D721Med (cell line): ENCODE results near the gene C3orf18.

ENCODE experiments used
- DNase-seq: peaks from one replicate; pipeline ENCODE4 v3.0.0; 2011; ENCODE audit warnings: low spot score; ENCODE audit not compliant: insufficient read length
- FAIRE-seq: peaks from 2 replicates; lab custom pipeline; 2011; peaks lifted over from hg19 to GRCh38; lab: Jason Lieb, UNC
- TF ChIP-seq, protein P1 (sequence below): IDR thresholded peaks from 2 replicates; pipeline ENCODE4 v1.5.1; 2012; ENCODE audit warnings: mild to moderate bottlenecking, control low read depth; ENCODE audit not compliant: insufficient read depth; ENCODE audit errors: missing control alignments

The C3orf18 gene

DNA sequence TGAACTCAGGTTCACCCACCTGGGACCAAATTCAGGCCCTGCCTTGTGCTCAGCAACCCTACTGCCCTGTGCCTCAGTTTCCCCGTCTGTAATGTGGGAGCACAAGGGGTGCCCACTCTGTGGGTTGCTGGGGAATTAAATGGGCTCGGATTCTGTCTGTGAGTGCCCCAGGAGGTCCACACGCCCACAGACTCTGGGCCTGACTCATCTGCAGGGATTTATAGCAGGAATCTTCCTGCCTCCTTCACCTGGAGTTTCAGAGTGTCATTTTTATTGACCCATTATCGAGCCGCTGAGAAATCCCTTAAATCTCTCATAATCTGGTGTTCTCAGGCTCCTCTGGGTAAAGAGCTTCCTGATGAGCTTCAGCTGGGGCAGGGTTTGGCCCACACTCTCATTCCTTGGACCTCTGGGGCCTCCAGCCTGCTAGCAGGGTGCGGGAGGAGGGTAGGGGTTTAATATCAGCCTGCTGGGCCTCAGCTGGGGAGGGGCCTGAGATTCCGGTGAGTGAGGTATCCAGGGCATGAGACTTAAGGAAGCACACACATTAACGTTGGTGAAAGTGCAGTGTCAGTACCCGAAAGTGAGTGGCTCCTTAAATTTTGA, 16.4 kb downstream of the C3orf18 start:
- DNase-seq (no peak), FAIRE-seq (no peak)
- TF ChIP-seq, protein P1, sequence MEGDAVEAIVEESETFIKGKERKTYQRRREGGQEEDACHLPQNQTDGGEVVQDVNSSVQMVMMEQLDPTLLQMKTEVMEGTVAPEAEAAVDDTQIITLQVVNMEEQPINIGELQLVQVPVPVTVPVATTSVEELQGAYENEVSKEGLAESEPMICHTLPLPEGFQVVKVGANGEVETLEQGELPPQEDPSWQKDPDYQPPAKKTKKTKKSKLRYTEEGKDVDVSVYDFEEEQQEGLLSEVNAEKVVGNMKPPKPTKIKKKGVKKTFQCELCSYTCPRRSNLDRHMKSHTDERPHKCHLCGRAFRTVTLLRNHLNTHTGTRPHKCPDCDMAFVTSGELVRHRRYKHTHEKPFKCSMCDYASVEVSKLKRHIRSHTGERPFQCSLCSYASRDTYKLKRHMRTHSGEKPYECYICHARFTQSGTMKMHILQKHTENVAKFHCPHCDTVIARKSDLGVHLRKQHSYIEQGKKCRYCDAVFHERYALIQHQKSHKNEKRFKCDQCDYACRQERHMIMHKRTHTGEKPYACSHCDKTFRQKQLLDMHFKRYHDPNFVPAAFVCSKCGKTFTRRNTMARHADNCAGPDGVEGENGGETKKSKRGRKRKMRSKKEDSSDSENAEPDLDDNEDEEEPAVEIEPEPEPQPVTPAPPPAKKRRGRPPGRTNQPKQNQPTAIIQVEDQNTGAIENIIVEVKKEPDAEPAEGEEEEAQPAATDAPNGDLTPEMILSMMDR: no peak

DNA sequence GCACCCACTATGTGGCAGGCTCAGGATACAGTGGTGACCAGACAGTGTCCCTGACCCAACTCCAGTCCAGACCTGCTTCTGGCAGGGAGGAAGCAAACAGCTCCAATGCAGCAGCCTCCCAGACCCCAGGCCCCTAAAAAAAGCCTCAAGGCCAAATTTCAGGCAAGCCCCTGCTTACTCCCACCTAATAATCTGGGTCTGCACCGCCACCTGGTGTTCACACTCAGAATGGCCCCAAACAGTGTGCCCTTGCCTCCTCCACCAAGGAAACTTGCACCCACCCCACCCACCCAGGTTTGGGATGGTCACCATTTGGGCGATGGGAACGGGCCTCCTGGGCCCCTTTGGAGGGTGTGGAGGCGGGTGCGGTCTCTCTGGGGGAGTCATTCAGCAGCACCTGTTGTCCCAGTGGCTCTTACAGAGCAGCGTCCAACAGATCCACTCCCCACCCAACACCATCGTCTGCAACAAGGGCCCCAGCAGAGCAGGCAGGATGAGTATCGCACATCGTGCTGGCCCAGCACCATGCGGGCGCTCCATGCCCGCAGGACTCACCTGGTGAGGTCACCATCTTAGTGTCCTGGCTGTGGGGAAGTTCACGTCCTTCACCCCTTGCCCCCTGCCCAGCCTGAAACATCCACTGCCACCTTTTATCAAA, 17.3 kb downstream of the C3orf18 start:
- DNase-seq (peak; percentile 81), FAIRE-seq (no peak)
- TF ChIP-seq, protein P1: peak; percentile 70

DNA sequence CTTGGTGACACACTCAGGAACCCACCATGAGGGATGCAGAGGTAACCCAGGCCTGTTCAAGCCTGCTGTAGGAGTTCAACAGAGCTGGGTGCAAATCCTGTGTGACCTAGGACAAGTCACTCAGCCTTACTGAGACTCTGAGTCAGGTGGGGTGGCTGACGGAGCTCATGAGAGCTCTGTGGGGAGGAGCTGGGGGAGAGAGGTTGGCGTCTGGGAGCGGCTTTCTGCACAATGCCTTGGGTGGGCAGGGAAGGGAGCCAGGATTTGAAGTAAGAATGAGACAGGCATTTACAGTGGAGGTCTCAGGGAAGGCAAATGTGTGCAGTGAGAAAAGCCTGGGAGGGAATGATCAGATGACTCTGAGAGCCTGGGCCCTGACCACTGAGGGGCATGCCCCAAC, 18.3 kb downstream of the C3orf18 start:
- TF ChIP-seq, protein P1: no peak
- FAIRE-seq (no peak), DNase-seq (no peak)

DNA sequence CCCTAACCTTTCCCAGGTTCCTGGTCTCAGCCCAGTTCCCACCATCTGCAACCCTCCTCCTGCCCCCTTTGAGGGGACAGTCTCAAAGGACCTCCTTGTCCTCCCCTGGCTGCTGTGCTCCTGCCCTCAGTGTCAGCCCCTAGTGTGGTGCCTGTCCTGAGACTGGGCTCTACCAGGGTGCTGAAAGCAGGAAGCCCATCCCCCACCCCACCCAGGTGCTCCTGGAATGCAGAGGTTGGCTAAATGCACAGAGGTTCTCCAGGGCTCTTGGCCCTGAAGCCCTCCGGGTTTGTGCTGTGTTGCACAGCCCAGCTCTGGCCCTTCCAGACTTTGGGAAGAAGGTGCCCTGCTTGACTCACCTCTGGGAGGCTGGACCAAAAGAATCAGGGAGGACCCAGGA, 21.8 kb downstream of the C3orf18 start:
- FAIRE-seq (no peak), DNase-seq (no peak)
- TF ChIP-seq, protein P1: no peak

DNA sequence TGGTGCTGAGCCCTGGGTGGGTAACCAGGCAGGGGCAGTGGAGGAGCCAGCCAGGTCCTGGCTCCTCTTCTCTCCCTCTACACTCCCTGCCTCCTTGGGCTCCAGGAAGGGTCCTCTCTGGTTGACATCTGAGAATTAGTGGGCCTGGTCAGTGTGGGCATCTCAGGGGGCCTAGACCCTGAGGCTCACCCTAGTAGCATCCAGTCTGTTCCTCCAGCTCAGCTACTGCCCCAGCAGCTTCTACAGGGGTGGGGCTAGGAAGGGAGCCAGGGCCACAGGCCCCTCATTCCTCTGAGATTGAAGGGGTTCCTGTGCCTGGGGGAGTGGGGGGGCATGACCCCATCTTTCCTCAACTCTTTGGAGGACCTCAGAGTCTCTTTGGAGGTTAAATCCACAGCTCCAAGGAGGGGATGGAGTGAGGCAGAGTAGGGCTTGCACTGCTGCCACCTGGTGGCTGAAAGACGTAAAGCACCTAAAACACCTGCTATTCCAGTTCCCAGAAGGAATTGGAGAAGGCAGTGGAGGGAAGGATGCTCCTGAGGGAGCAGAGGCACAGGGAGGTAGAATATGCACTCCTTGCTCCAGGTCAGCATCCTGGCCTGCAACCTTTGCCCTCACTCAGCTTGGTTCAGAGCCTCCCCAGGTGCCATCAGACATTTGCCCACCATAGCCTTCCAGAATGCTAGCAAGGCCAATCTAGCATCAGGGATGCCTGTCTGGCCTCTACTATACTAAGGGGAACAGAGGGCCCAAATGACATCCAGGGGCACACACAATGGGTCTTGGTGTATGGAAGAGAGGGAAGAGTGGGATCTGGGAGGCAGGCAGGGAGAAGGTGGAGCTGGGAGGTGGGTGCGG, 25.1 kb downstream of the C3orf18 start:
- FAIRE-seq (peak; percentile 68), DNase-seq (peak; percentile 99)
- TF ChIP-seq, protein P1: peak; percentile 95

DNA sequence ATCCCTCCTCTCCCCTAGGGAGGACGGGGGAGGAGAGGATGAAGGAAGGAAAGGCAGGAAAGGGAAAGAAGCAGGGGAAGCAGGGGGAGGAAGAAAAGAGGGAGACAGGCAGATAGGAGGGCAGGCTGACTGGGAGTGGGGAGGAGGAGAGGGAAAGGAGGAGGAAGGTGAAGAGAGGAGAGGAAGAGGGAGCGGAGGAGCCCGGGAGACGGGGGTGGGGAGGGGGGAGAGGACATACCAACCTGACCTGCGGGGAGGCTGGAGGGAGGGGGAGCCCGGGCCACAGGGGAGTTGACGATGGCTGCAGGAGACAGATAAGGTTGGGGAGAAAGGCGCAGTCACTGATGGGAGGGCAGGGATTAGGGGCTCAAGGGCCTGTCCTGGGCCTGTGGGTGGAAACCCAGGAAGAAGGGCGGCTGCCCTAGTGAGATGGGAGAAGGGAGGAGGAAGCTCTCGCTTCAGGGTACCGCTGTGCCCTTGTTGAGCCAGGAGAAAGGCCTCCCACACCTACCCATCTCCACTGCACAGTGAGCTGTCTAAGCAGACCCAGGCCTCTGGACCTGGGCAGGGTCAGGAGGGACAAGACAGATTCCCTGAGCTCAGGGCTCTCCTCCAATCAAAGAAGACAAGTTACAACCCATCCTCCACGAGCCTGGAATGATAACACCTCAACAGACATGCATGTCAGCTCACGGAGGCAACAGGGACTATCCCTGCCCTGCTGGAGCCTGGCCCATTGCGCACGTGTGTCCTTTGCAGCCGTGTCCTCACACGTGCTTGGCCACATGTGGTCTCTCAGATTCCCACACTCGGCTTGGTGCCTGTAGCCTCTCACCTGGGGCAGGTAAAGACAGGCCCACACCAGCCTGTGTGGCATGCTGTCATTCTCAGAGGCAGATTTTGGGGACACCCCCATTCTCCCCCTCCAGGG, 27.9 kb downstream of the C3orf18 start:
- FAIRE-seq: no peak
- DNase-seq: no peak
- TF ChIP-seq, protein P1: no peak
